GM10266 (cell line): ENCODE measurements around the gene DNAI4.
"Not testable (repeated sequence)": the region's sequence is repeated elsewhere in the genome, so short reads cannot be mapped to it uniquely, and the experiment has no call there.

Experiments
- DNase-seq: peaks from one replicate; pipeline ENCODE4 v3.0.0; 2012; ENCODE audit errors: extremely low spot score
- TF ChIP-seq, protein P1 (sequence below): IDR thresholded peaks from 2 replicates; pipeline ENCODE4 v1.5.1; 2012; ENCODE audit warnings: mild to moderate bottlenecking, low read depth; ENCODE audit not compliant: control insufficient read depth, insufficient read depth; ENCODE audit errors: missing control alignments

The DNAI4 gene

GRCh38 chr1:66788231-66788939, 136.3 kb downstream of the DNAI4 start:
- DNase-seq = peak; percentile 35
- TF ChIP-seq, protein P1, sequence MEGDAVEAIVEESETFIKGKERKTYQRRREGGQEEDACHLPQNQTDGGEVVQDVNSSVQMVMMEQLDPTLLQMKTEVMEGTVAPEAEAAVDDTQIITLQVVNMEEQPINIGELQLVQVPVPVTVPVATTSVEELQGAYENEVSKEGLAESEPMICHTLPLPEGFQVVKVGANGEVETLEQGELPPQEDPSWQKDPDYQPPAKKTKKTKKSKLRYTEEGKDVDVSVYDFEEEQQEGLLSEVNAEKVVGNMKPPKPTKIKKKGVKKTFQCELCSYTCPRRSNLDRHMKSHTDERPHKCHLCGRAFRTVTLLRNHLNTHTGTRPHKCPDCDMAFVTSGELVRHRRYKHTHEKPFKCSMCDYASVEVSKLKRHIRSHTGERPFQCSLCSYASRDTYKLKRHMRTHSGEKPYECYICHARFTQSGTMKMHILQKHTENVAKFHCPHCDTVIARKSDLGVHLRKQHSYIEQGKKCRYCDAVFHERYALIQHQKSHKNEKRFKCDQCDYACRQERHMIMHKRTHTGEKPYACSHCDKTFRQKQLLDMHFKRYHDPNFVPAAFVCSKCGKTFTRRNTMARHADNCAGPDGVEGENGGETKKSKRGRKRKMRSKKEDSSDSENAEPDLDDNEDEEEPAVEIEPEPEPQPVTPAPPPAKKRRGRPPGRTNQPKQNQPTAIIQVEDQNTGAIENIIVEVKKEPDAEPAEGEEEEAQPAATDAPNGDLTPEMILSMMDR = no peak

DNA sequence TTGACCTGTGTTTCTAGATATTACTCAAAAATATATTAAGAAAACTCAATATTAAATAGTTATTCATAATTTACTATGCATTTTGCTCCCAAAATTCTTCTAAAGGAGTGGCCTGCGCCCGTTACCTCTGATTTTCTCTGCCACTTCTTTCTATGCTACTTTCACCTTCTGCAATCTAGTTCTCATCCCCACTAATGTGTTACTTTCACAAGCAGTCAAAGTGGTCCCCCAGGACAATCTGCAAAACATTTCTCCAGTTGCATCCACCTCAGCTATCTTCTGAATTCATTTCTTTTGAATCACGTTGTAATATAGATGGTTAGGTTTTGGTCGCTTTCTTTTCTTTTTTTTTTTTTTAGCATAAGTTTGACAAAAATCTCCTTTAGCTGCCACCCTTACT, 137.0 kb downstream of the DNAI4 start:
- no peak for DNase-seq
- TF ChIP-seq, protein P1 = no peak

DNA sequence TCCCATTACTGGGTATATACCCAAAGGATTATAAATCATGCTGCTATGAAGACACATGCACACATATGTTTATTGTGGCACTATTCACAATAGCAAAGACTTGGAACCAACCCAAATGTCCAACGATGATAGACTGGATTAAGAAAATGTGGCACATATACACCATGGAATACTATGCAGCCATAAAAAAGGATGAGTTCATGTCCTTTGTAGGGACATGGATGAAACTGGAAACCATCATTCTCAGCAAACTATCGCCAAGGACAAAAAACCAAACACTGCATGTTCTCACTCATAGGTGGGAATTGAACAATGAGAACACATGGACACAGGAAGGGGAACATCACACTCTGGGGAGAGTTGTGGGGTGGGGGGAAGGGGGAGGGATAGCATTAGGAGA, 138.9 kb downstream of the DNAI4 start:
- DNase-seq = not testable (repeated sequence)

GRCh38 chr1:66779475-66780078, 145.1 kb downstream of the DNAI4 start:
- TF ChIP-seq, protein P1 = no peak
- no peak for DNase-seq

GRCh38 chr1:66778969-66779368, 145.7 kb downstream of the DNAI4 start:
- TF ChIP-seq, protein P1 = no peak
- no peak for DNase-seq

DNA sequence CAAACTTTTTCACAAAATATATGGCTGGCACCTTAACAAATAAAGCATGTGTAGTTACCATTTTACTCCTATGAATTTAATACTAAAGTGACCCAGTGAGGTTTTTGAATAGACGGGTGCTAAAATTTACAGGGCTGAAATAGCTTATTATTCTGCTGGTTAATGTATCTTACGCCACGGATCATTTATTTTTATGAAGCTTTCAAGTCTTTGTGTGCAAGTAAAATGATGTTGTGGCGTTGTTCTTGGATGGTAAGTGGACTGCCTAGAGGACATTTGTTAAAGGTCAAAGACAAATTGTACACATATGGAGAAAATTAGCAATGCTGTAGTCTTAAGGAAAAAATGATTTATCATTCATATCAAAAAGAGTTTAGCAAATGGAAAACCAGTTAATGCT, 146.4 kb downstream of the DNAI4 start:
- TF ChIP-seq, protein P1 = no peak
- DNase-seq = no peak

GRCh38 chr1:66777831-66778230, 146.8 kb downstream of the DNAI4 start:
- TF ChIP-seq, protein P1 = no peak
- no peak for DNase-seq
